ENCODE results near the gene GPR148. TPM values are rescaled to one million over a fixed set of nuclear protein-coding genes. Genes with fewer than 3 reads are reported as not detected.
A peak's percentile ranks its signal among the peaks of the same experiment; 100 is the strongest.

Gene GPR148
- total and polyA plus RNA-seq, 2 of the 8 experiments (the other 6 are each of a cell fraction or from before 2014, with no cell fraction given) = 0.05 TPM; not detected in 1

- no peaks in the 10 kb centered on the region for H3K9me3 ChIP-seq (ENCODE audit: insufficient read depth in 2 of 2, low read depth in 1 of 2, low read length in 1 of 2)
- H2BK12ac ChIP-seq (ENCODE audit: low read depth, low read length) = no peak overlapping the region
- no peak overlapping the region for H3K23ac ChIP-seq (ENCODE audit: insufficient read length)
- FAIRE-seq = no peak
- ChIA-PET CTCF (ENCODE audit: partially characterized antibody) (interaction anchor here (1.1 to 2.5 kb wide), 3 partner anchors 11 to 15 kb away, joined by 3 to 6 read pairs (median 6); no protein-coding TSS in a partner anchor), POLR2A (ENCODE audit: partially characterized antibody) (no interaction called here)
- no peak overlapping the region for H2BK15ac ChIP-seq (ENCODE audit: low read length)
- H2BK120ac ChIP-seq (replicated peaks; ENCODE audit: low read depth, low read length) = no peak overlapping the region
- H4K91ac ChIP-seq (replicated peaks; ENCODE audit: insufficient read length, low read length) = no peak overlapping the region
- no peaks in the 10 kb centered on the region for H3K79me2 ChIP-seq (ENCODE audit: control insufficient read depth in 1 of 2, insufficient read depth in 2 of 2, low read length in 2 of 2)
- peak; percentile 23 to 84 for DNase-seq (ENCODE audit: low read depth in 1 of 2, low spot score in 2 of 2)
- peak overlapping the region; percentile 18; the same call in 1 of the 2 replicates for H2BK5ac ChIP-seq (ENCODE audit: low read depth, low read length)
- H4K20me1 ChIP-seq (replicated peaks in 1 of 2; ENCODE audit: control insufficient read depth in 1 of 2, insufficient read depth in 2 of 2, low read length in 2 of 2) = peaks cover 0 to 2% of the 10 kb centered on the region in 2 experiments
- H3K36me3 ChIP-seq (ENCODE audit: control insufficient read depth in 2 of 4, insufficient read depth in 4 of 4, low read length in 3 of 4) = no peaks in the 10 kb centered on the region
- peak overlapping the region; percentile 25; the same call in 1 of the 2 replicates for H4K8ac ChIP-seq (ENCODE audit: extremely low read depth, insufficient read depth, low read length)
- H3K4me2 ChIP-seq (ENCODE audit: insufficient read depth in 1 of 2, low read depth in 2 of 2, low read length in 2 of 2) = peak overlapping the region; percentile 99
- H3K9ac ChIP-seq (replicated peaks in 1 of 4; ENCODE audit: extremely low read depth in 1 of 4, low read depth in 3 of 4, low read length in 3 of 4) = no peak overlapping the region; a peak in 1 of 7 replicates
- H3K14ac ChIP-seq (ENCODE audit: insufficient read length) = no peak overlapping the region
- no peaks in the 10 kb centered on the region for H3K79me1 ChIP-seq (ENCODE audit: low read depth, low read length)
- WGBS, 2 experiments (ENCODE audit: extremely low coverage in 1 of 2, insufficient coverage in 1 of 2, insufficient read length in 1 of 2, insufficient replicate concordance in 2 of 2, low coverage in 1 of 2, low lambda C conversion rate in 2 of 2, missing lambda C conversion rate in 1 of 2) = 5% methylated on average over 44 of the region's 80 CpGs; no CpG with 5 or more reads in 1 of the 2 experiments
- no peak overlapping the region for H3K18ac ChIP-seq (ENCODE audit: extremely low read depth, low read length)
- no peak overlapping the region for H3K27ac ChIP-seq (ENCODE audit: low read depth, low read length)
- peak overlapping the region; percentile 65 to 82 (median 68) for H3K4me3 ChIP-seq (ENCODE audit: extremely low read depth in 1 of 4, insufficient read depth in 2 of 4, low read depth in 3 of 4, low read length in 4 of 4)
- no peak overlapping the region; the same call in 1 of the 2 replicates for H2AFZ ChIP-seq (ENCODE audit: low read length)
- peaks cover 2 to 27% (median 21%) of the 10 kb centered on the region in 4 experiments for H3K27me3 ChIP-seq (replicated peaks in 1 of 4; ENCODE audit: control insufficient read depth in 3 of 4, extremely low read depth in 1 of 4, insufficient read depth in 3 of 4, low read length in 3 of 4)
- no peak overlapping the region for H2BK20ac ChIP-seq (ENCODE audit: low read length)
- no peak overlapping the region for H2AK5ac ChIP-seq (ENCODE audit: low read depth, low read length)
- peaks cover 0 to 8% (median 5%) of the 10 kb centered on the region in 4 experiments; a peak in 6 of 7 replicates for H3K4me1 ChIP-seq (replicated peaks in 1 of 4; ENCODE audit: control insufficient read depth in 3 of 4, insufficient read depth in 4 of 4, low read length in 3 of 4)
- no peak overlapping the region for H3K4ac ChIP-seq (replicated peaks; ENCODE audit: insufficient read length, low read depth, low read length)
- no peak overlapping the region for H4K5ac ChIP-seq (ENCODE audit: insufficient read length, low read depth, low read length)
- H3K56ac ChIP-seq (replicated peaks; ENCODE audit: insufficient read length, low read depth, low read length) = no peak overlapping the region
- peaks cover 11% of the 10 kb centered on the region for H3K23me2 ChIP-seq (ENCODE audit: low read depth, low read length)
- TF ChIP-seq CHD1 (IDR thresholded peaks at IDR 0.05; ENCODE audit: low read depth, low read length) (no peak), SP1 (IDR thresholded peaks at IDR 0.05; ENCODE audit: low read depth, low read length) (no peak), POU5F1 (IDR thresholded peaks at IDR 0.05; ENCODE audit: low read depth, low read length) (no peak), RFX5 (IDR thresholded peaks at IDR 0.05; ENCODE audit: borderline replicate concordance, low read depth, low read length) (no peak), SIX5 (IDR thresholded peaks at IDR 0.05; ENCODE audit: low read depth, low read length) (no peak), CEBPB (IDR thresholded peaks at IDR 0.05; ENCODE audit: low read depth, low read length) (no peak), CBX8 (IDR thresholded peaks at IDR 0.05; ENCODE audit: borderline replicate concordance, low read depth, low read length) (no peak), FOSL1 (IDR thresholded peaks at IDR 0.05; ENCODE audit: insufficient read depth, low read depth, low read length) (no peak), HDAC2 (IDR thresholded peaks at IDR 0.05; ENCODE audit: borderline replicate concordance in 1 of 2, low read depth in 2 of 2, low read length in 2 of 2) (peak in 1 of 2 experiments; percentile 43; a peak in 1 of 4 replicates), SAP30 (IDR thresholded peaks at IDR 0.05; ENCODE audit: insufficient read depth, insufficient replicate concordance, low read length) (no peak), BRCA1 (IDR thresholded peaks at IDR 0.05; ENCODE audit: low read depth, low read length) (no peak)
Measured at GRCh38 chr2:130756053-130756873, 27.4 kb downstream of the GPR148 start.

All from H1 (cell line).